Activated naive CD8-positive, alpha-beta T cell (primary cell): ENCODE results near the gene HLA-B.

Experiments used
- H3K27ac Mint-ChIP-seq: one replicate; pipeline ENCODE4 v1.8.0; 2021; ENCODE audit warnings: mixed read lengths
- H3K27me3 Mint-ChIP-seq: one replicate; pipeline ENCODE4 v1.8.0; 2021; ENCODE audit warnings: mixed read lengths
- H3K36me3 Mint-ChIP-seq: one replicate; pipeline ENCODE4 v1.8.0; 2021; ENCODE audit warnings: mixed read lengths
- H3K4me1 Mint-ChIP-seq: one replicate; pipeline ENCODE4 v1.8.0; 2021; ENCODE audit warnings: low read depth, mixed read lengths
- H3K4me3 Mint-ChIP-seq: one replicate; pipeline ENCODE4 v1.8.0; 2021; ENCODE audit warnings: mild to moderate bottlenecking, mixed read lengths
- H3K9me3 Mint-ChIP-seq: one replicate; pipeline ENCODE4 v1.8.0; 2021; ENCODE audit warnings: low read depth, mixed read lengths

The HLA-B gene

DNA sequence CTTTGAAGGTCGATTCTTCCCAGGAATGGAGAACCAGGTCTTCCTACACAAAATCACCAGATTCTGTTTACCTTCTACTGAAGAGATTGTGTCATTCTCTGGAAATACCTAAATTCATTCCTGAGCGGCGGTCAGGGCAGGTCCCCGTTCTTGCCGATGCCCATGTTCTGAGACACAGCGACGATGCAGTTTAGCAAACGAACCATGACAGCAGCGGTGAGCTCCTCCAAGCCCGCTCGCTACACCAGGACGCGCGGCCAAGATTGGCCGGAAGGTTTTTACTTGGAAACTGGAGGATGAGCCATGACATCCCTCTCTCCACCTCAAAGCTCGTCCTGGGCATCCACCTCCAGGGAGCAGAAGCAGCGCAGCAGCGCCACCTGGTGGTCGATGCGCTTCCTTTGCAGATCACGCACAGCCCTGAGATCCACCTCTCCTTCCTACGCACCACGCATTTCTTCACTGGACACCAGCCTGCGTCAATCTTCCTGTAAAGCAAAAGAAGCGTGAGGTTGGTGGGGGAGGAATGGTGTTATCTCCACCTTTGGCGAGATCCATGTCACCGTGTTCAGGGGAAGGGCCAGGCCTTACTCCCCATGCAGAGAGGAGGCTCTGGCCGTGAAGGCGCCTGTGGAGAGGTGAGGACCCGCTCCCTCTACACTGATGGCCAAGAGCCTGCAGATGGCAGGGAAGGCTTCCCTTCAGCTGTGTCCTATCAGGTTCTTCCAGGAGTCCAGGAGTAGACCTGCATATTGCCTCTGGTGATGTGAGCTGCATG lies 9.9 kb upstream of the HLA-B start:
- H3K36me3 Mint-ChIP-seq = peaks cover 3% of the 10 kb centered on the region
- peak overlapping the region; percentile 37 for H3K27ac Mint-ChIP-seq
- peak overlapping the region; percentile 79 for H3K4me3 Mint-ChIP-seq
- H3K27me3 Mint-ChIP-seq = peaks cover 4% of the 10 kb centered on the region
- peaks cover 22% of the 10 kb centered on the region for H3K4me1 Mint-ChIP-seq
- peaks cover 1% of the 10 kb centered on the region for H3K9me3 Mint-ChIP-seq

- Mint-ChIP-seq H3K4me3 (peak overlapping the region; percentile 60), H3K36me3 (peaks cover 2% of the 10 kb centered on the region), H3K27me3 (peaks cover 4% of the 10 kb centered on the region), H3K27ac (no peak overlapping the region), H3K9me3 (no peaks in the 10 kb centered on the region), H3K4me1 (peaks cover 20% of the 10 kb centered on the region)
Observed at GRCh38 chr6:31365864-31366263, 8.9 kb upstream of the HLA-B start.

GRCh38 chr6:31363811-31364210 lies 6.8 kb upstream of the HLA-B start:
- Mint-ChIP-seq H3K36me3 (peaks cover 2% of the 10 kb centered on the region), H3K27ac (no peak overlapping the region), H3K4me3 (no peak overlapping the region), H3K27me3 (peaks cover 2% of the 10 kb centered on the region), H3K9me3 (no peaks in the 10 kb centered on the region), H3K4me1 (peaks cover 33% of the 10 kb centered on the region)

DNA sequence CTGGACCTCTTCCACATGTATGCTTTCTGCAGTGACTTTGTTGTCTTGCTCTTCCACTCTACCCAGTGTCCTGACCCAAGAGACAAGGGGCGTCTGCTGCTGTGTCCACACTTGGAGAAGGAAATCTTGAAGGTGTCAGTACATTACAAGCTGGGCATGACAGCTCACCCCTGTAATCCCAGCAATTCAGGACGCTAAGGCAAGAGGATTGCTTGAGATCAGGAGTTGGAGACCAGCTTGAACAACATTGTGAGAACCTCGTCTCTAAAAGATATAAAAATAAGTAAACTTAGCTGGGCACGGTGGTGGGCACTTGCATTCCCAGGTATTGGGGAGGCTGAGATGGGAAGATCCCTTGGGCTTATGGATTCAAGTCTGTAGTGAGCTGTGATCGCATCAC lies 5.8 kb upstream of the HLA-B start:
- Mint-ChIP-seq H3K27ac (no peak overlapping the region), H3K27me3 (peaks cover 2% of the 10 kb centered on the region), H3K4me1 (peaks cover 43% of the 10 kb centered on the region), H3K4me3 (no peak overlapping the region), H3K9me3 (no peaks in the 10 kb centered on the region), H3K36me3 (peaks cover 2% of the 10 kb centered on the region)

- H3K36me3 Mint-ChIP-seq = peaks cover 13% of the 10 kb centered on the region
- peaks cover 40% of the 10 kb centered on the region for H3K4me1 Mint-ChIP-seq
- H3K9me3 Mint-ChIP-seq = no peaks in the 10 kb centered on the region
- H3K27ac Mint-ChIP-seq = no peak overlapping the region
- H3K27me3 Mint-ChIP-seq = no peaks in the 10 kb centered on the region
- H3K4me3 Mint-ChIP-seq = peak overlapping the region; percentile 12
Observed at GRCh38 chr6:31359581-31359980, 2.6 kb upstream of the HLA-B start.

- Mint-ChIP-seq H3K4me1 (peaks cover 43% of the 10 kb centered on the region), H3K36me3 (peaks cover 20% of the 10 kb centered on the region), H3K27me3 (no peaks in the 10 kb centered on the region), H3K27ac (peak overlapping the region; percentile 100), H3K9me3 (no peaks in the 10 kb centered on the region), H3K4me3 (peak overlapping the region; percentile 97)
Observed at GRCh38 chr6:31358302-31358701, 1.3 kb upstream of the HLA-B start.

GRCh38 chr6:31357886-31358285 lies 907 bp upstream of the HLA-B start:
- peak overlapping the region; percentile 97 for H3K4me3 Mint-ChIP-seq
- H3K27ac Mint-ChIP-seq = peak overlapping the region; percentile 100
- H3K36me3 Mint-ChIP-seq = peaks cover 21% of the 10 kb centered on the region
- H3K9me3 Mint-ChIP-seq = no peaks in the 10 kb centered on the region
- H3K27me3 Mint-ChIP-seq = no peaks in the 10 kb centered on the region
- peaks cover 48% of the 10 kb centered on the region for H3K4me1 Mint-ChIP-seq

- Mint-ChIP-seq H3K27ac (peak overlapping the region; percentile 100), H3K27me3 (no peaks in the 10 kb centered on the region), H3K36me3 (peaks cover 22% of the 10 kb centered on the region), H3K4me3 (peak overlapping the region; percentile 97), H3K4me1 (peaks cover 61% of the 10 kb centered on the region), H3K9me3 (no peaks in the 10 kb centered on the region)
Observed at GRCh38 chr6:31356216-31356945, 598 bp downstream of the HLA-B start.

- peak overlapping the region; percentile 96 for H3K27ac Mint-ChIP-seq
- peaks cover 22% of the 10 kb centered on the region for H3K36me3 Mint-ChIP-seq
- peaks cover 68% of the 10 kb centered on the region for H3K4me1 Mint-ChIP-seq
- H3K4me3 Mint-ChIP-seq = peak overlapping the region; percentile 97
- no peaks in the 10 kb centered on the region for H3K9me3 Mint-ChIP-seq
- no peaks in the 10 kb centered on the region for H3K27me3 Mint-ChIP-seq
Observed at GRCh38 chr6:31355583-31355948, 1.4 kb downstream of the HLA-B start.

GRCh38 chr6:31354864-31355582 lies 2.0 kb downstream of the HLA-B start:
- Mint-ChIP-seq H3K4me3 (peak overlapping the region; percentile 97), H3K4me1 (peaks cover 69% of the 10 kb centered on the region), H3K9me3 (no peaks in the 10 kb centered on the region), H3K27me3 (no peaks in the 10 kb centered on the region), H3K27ac (peak overlapping the region; percentile 96), H3K36me3 (peaks cover 22% of the 10 kb centered on the region)

DNA sequence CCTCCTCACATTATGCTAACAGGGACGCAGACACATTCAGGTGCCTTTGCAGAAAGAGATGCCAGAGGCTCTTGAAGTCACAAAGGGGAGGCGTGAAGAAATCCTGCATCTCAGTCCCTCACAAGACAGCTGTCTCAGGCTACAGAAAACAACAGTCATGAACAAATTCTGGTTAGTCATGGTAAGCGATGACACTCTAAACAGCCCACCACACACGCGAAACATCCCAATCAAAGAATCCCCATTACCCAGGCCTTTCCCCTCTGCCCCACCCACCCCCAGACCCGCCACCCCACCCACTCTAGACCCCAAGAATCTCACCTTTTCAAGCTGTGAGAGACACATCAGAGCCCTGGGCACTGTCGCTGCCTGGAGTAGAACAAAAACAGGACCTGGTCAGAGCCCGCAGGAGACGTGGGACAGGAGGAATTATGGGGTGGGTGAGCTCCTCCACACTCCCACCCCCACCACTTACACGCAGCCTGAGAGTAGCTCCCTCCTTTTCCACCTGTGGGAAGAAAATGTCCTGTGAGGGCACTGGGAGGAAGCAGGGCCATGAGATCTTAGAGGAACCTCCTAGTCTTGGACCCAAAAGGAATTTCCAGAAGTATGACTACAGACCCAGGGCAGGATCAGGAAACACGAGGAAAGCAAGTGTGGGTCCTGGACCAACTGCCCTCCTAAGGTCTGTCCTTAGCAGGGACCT lies 2.7 kb downstream of the HLA-B start:
- H3K4me1 Mint-ChIP-seq = peaks cover 68% of the 10 kb centered on the region
- no peaks in the 10 kb centered on the region for H3K9me3 Mint-ChIP-seq
- H3K4me3 Mint-ChIP-seq = peak overlapping the region; percentile 97
- H3K27me3 Mint-ChIP-seq = no peaks in the 10 kb centered on the region
- peak overlapping the region; percentile 96 for H3K27ac Mint-ChIP-seq
- peaks cover 22% of the 10 kb centered on the region for H3K36me3 Mint-ChIP-seq

GRCh38 chr6:31353384-31353945 lies 3.5 kb downstream of the HLA-B start:
- no peaks in the 10 kb centered on the region for H3K9me3 Mint-ChIP-seq
- peak overlapping the region; percentile 97 for H3K4me3 Mint-ChIP-seq
- peaks cover 22% of the 10 kb centered on the region for H3K36me3 Mint-ChIP-seq
- peaks cover 64% of the 10 kb centered on the region for H3K4me1 Mint-ChIP-seq
- H3K27ac Mint-ChIP-seq = peak overlapping the region; percentile 96
- no peaks in the 10 kb centered on the region for H3K27me3 Mint-ChIP-seq

DNA sequence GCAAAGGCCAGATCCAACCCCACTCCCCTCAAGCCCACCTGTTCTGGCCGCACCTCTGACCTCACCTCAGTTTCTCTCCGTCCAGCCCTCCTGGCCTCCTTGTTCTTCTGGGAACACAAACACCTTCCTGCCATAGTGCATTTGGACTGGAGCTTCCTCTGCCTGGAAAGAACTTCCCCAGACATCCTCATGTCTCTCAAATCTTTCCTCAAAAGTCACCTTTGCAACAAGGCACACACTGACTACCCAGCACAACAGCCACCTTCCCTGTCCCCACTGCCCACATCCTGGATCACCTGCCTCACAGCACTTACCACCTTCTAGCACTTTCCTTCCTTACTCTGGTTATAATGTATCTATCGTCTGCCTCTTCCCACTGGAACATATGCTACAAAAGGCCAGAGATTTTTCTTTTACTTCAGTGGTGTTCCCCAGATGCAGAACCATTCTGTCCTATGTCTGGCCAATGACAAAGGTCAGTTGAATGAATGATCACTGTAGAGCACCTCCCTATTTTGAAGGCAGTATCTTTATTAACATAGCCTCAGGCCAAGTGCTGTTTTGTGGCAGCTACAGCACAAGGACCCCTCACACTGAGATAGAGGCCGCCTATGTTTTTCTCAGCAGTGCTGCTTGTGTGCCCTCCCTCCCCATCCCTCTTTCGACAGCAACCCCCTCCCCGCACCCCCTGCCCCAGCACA lies 4.1 kb downstream of the HLA-B start:
- Mint-ChIP-seq H3K4me1 (peaks cover 58% of the 10 kb centered on the region), H3K27me3 (no peaks in the 10 kb centered on the region), H3K36me3 (peaks cover 22% of the 10 kb centered on the region), H3K4me3 (peak overlapping the region; percentile 97), H3K9me3 (no peaks in the 10 kb centered on the region), H3K27ac (peak overlapping the region; percentile 96)

DNA sequence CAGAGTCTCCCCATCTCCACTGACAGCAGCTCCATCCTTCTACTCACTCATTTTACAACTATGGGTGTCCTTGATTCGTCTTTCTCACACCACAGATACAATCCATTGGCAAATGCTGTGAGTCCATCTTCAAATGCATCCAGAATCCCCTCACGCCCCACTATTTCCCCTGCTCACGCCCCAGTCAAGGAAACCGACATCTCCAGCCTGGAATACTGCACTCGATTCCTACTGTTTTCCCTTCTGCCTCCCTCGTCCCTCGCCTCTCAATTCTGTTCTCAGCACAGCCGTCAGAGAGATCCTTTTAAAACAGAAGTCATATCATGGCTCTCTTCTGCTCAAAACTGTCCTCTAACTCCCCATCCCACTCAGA lies 4.7 kb downstream of the HLA-B start:
- no peaks in the 10 kb centered on the region for H3K9me3 Mint-ChIP-seq
- peak overlapping the region; percentile 97 for H3K4me3 Mint-ChIP-seq
- peaks cover 53% of the 10 kb centered on the region for H3K4me1 Mint-ChIP-seq
- no peaks in the 10 kb centered on the region for H3K27me3 Mint-ChIP-seq
- peaks cover 22% of the 10 kb centered on the region for H3K36me3 Mint-ChIP-seq
- H3K27ac Mint-ChIP-seq = peak overlapping the region; percentile 96
